K562 (cell line): Measurements from ENCODE around the gene STEAP1B.
"Not testable (repeated sequence)": the region's sequence is repeated elsewhere in the genome, so short reads cannot be mapped to it uniquely, and the experiment has no call there.

Source experiments
- BHLHE40 ChIP-seq: IDR thresholded peaks from 2 replicates; pipeline ENCODE4 v1.6.1; 2011; ENCODE audit warnings: low read length, improper control_type of control experiment
- CTCF ChIP-seq, 3 experiments: IDR thresholded peaks in 2 of 3; conservative IDR thresholded peaks in 1 of 3; 2 replicates each; pipeline ENCODE4 v1.5.1; 2011 to 2012; ENCODE audit warnings: low read length in 3 of 3, mild to moderate bottlenecking in 3 of 3, control low read depth in 2 of 3, improper control_type of control experiment in 1 of 3, inconsistent platforms in 1 of 3, low read depth in 1 of 3, mixed read lengths in 1 of 3, moderate library complexity in 1 of 3; ENCODE audit not compliant: insufficient read depth in 2 of 3
- KLF6 ChIP-seq: fragments of 250-450 bp; sonication (Bioruptor Pico); IDR thresholded peaks from 2 replicates; pipeline ENCODE4 v1.4.0; 2020; ENCODE audit warnings: mild to moderate bottlenecking, moderate library complexity, borderline replicate concordance
- PHF8 ChIP-seq: fragments of 200-600 bp; sonication (generic); IDR thresholded peaks from 2 replicates; pipeline ENCODE4 v1.6.1; 2012; ENCODE audit warnings: mixed run types, mild to moderate bottlenecking, inconsistent platforms, low read length, moderate library complexity, borderline replicate concordance
- PML ChIP-seq: IDR thresholded peaks from 2 replicates; pipeline ENCODE4 v1.6.1; 2012; ENCODE audit warnings: low read length, inconsistent platforms
- POLR2AphosphoS5 ChIP-seq: IDR thresholded peaks from 2 replicates; pipeline ENCODE4 v1.6.1; 2011; ENCODE audit warnings: mild to moderate bottlenecking, low read depth, low read length, moderate library complexity; ENCODE audit not compliant: control insufficient read depth, insufficient read depth
- SAFB2 ChIP-seq: fragments of 200-400 bp; formaldehyde crosslinking; IDR thresholded peaks from 2 replicates; pipeline ENCODE4 v1.6.1; 2018; ENCODE audit warnings: borderline replicate concordance, low read length, low read depth, moderate library complexity; ENCODE audit not compliant: severe bottlenecking
- ZEB2 ChIP-seq: fragments of 450-650 bp; IDR thresholded peaks from 2 replicates; pipeline ENCODE4 v1.6.1; 2016
- ZNF518B ChIP-seq: fragments of 250-450 bp; sonication (Bioruptor Pico); IDR thresholded peaks from 2 replicates; pipeline ENCODE4 v1.5.0; 2021; ENCODE audit warnings: mild to moderate bottlenecking, moderate library complexity

GRCh38 chr7:22528537-22528936 lies 28.5 kb upstream of the STEAP1B start:
- TF ChIP-seq ZNF518B (CRISPR knock-in tag); BHLHE40; CTCF (IDR thresholded peaks at IDR 0.05 in 2 of 3, conservative IDR thresholded peaks at IDR 0.05 in 1 of 3; ENCODE audit: insufficient read depth in 2 of 3, low read depth in 1 of 3, low read length in 3 of 3); PHF8; ZEB2; SAFB2; POLR2AphosphoS5; KLF6 (CRISPR knock-in tag); PML: not testable (repeated sequence)
